Psoas muscle (tissue), 8 donors: Measurements from ENCODE around the gene JAGN1. TPM values are rescaled to one million over a fixed set of nuclear protein-coding genes. Genes with fewer than 3 reads are reported as not detected.
A peak's percentile ranks its signal among the peaks of the same experiment; 100 is the strongest.

Experiments
- ATAC-seq, 4 donors: fragments of 200-7000 bp; cut with Tn5 transposase; one replicate each; pipeline ENCODE4 v1.9.1; 2020; ENCODE audit warnings: moderate library complexity in 3 of 4, mild to moderate bottlenecking in 2 of 4
- DNase-seq, 2 donors: peaks; one replicate each; pipeline ENCODE4 v3.0.0-alpha.2; 2020
- H3K27ac ChIP-seq: fragments of 200-600 bp; one replicate; pipeline ENCODE4 v1.8.0; 2022
- H3K27me3 ChIP-seq, 3 donors: fragments of 200-600 bp in 1 of 3; one replicate each; pipeline versions ENCODE4 v1.6.1 to v1.8.0; 2013 to 2022; ENCODE audit warnings: low read length in 2 of 3, mild to moderate bottlenecking in 2 of 3, moderate library complexity in 1 of 3; ENCODE audit not compliant: insufficient read depth in 3 of 3
- H3K36me3 ChIP-seq, 2 donors: fragments of 200-600 bp in 1 of 2; one replicate each; pipeline versions ENCODE4 v1.6.1 to v1.8.0; 2013 to 2022; ENCODE audit warnings: low read depth in 1 of 2, mild to moderate bottlenecking in 1 of 2, moderate library complexity in 1 of 2; ENCODE audit not compliant: insufficient read depth in 1 of 2
- H3K4me1 ChIP-seq: fragments of 200-600 bp; one replicate; pipeline ENCODE4 v1.8.0; 2022
- H3K4me3 ChIP-seq: fragments of 200-600 bp; one replicate; pipeline ENCODE4 v1.8.0; 2022; ENCODE audit warnings: mild to moderate bottlenecking
- H3K9me3 ChIP-seq: fragments of 200-600 bp; one replicate; pipeline ENCODE4 v1.8.0; 2022
- WGBS, 3 donors: extraction: QIAGEN DNeasy Blood & Tissue Kit; methylation state at CpG; one replicate each; pipeline versions ENCODE4 v1.1.6 to v1.1.7; 2013; 5-methylcytosine and 5-hydroxymethylcytosine counted together
- intact Hi-C, 2 donors: fragments of 100-400 bp; cut with DNase I; formaldehyde crosslinking; loops; one replicate each; pipeline versions ENCODE4 v1.11.0 to v1.14.2; 2022
- polyA plus RNA-seq, 3 donors: library from polyadenylated mRNA; stranded (reverse); fragments of 200-250 nt; gene quantifications; one replicate each; pipeline ENCODE4 v1.2.3, GENCODE V29; 2013
- total RNA-seq, 4 donors: library from RNA; stranded (reverse); fragmentation: NEBNext Ultra II Directional in 2 of 4; extraction: Animal tissue kit (Norgen Biotek cat#: 25700) in 2 of 4; gene quantifications; one replicate each; pipeline versions ENCODE4 v1.2.1 to v1.2.4, GENCODE V29; 2021 to 2023
- TF ChIP-seq, protein P1 (sequence below): fragments of 200-600 bp; IDR thresholded peaks from one replicate; pipeline ENCODE4 v1.8.0; 2022; ENCODE audit warnings: antibody characterized with exemption
- donor health status: healthy with polysubstance abuse.
- donor health status: DM: no; HTN: no; CAD: no; lungs with moderate emphysema.
- donor health status: Bipolar disorder and iron deficiency.
- donor health status: healthy.
- donor health status: DM: yes; HTN: yes; CAD: no.
- donor health status: DM: no; HTN: no; CAD: no.
- donor health status: DM: no; HTN: no; CAD: no.
- donor health status: DM: yes; HTN: yes; CAD: no.

The JAGN1 gene
- total and polyA plus RNA-seq, 7 donors = 18.6 to 98.2 (median 44.4) TPM

GRCh38 chr3:9881441-9881840 lies 9.0 kb upstream of the JAGN1 start:
- Histone ChIP-seq H3K27ac (no peak overlapping the region), H3K4me3 (no peak overlapping the region), H3K4me1 (no peaks in the 10 kb centered on the region), H3K27me3 (no peaks in the 10 kb centered on the region), H3K9me3 (no peaks in the 10 kb centered on the region), H3K36me3 (no peaks in the 10 kb centered on the region)
- ATAC-seq (no peak), DNase-seq (no peak)
- intact Hi-C loops = no loop called here
- 73 to 90% (median 80%) methylated on average over 1 of the region's 1 CpG for WGBS, 3 donors
- TF ChIP-seq, protein P1, sequence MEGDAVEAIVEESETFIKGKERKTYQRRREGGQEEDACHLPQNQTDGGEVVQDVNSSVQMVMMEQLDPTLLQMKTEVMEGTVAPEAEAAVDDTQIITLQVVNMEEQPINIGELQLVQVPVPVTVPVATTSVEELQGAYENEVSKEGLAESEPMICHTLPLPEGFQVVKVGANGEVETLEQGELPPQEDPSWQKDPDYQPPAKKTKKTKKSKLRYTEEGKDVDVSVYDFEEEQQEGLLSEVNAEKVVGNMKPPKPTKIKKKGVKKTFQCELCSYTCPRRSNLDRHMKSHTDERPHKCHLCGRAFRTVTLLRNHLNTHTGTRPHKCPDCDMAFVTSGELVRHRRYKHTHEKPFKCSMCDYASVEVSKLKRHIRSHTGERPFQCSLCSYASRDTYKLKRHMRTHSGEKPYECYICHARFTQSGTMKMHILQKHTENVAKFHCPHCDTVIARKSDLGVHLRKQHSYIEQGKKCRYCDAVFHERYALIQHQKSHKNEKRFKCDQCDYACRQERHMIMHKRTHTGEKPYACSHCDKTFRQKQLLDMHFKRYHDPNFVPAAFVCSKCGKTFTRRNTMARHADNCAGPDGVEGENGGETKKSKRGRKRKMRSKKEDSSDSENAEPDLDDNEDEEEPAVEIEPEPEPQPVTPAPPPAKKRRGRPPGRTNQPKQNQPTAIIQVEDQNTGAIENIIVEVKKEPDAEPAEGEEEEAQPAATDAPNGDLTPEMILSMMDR = no peak

GRCh38 chr3:9883706-9884554 lies 6.5 kb upstream of the JAGN1 start:
- H3K4me1 ChIP-seq = no peaks in the 10 kb centered on the region
- no peaks in the 10 kb centered on the region for H3K27me3 ChIP-seq
- TF ChIP-seq, protein P1 = no peak
- ATAC-seq (no peak), DNase-seq (no peak)
- intact Hi-C loops = no loop called here
- no peak overlapping the region for H3K4me3 ChIP-seq
- H3K27ac ChIP-seq = no peak overlapping the region
- no peaks in the 10 kb centered on the region for H3K9me3 ChIP-seq
- no peaks in the 10 kb centered on the region for H3K36me3 ChIP-seq
- 69 to 75% (median 75%) methylated on average over 7 of the region's 7 CpGs for WGBS, 3 donors

DNA sequence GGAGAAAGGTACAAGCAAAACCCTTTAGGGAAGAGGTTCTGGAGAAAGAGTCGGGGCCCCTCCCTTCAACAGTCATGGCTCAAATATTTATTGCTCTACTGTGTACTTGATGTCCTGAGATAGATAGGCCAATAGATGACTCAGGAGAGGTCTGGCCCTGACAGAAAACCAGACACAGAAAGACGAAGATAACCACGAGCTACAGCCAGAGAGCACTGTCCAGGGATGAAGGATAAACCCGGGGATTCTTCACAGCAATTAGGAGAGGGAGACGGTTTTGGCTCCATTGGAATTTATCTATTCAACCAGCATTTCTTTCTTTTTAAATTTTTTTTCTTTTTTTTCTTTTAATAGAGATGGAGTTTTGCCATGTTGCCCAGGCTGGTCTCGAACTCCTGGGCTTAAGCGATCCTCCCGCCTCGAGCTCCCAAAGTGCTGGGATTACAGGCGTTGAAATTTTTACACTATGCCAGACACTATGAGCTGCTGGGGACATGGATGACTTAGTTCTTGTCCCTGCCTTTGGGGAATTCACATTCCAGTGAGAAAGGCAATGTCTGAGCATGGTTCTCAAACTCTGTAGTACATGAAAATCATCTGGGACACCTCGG lies 5.8 kb upstream of the JAGN1 start:
- DNase-seq = no peak

DNA sequence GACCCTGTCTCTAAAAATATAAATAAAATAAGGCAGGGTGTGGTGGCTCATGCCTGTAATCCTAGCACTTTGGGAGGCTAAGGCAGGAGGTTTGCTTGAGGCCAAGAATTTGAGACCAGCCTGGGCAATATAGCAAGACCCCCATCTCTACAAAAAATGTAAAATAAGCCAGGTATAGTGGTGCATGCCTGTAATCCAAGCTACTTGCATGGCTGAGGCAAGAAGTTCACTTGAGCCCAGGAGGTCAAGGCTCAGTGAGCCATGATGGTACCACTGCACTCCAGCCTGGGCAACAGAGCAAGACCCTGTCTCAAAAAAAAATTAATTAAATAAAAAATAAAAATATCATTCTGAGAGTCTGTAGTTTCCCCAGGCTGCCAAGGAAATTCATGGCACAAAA lies 4.1 kb upstream of the JAGN1 start:
- TF ChIP-seq, protein P1 = no peak
- intact Hi-C loops = no loop called here

More for the DNA sequence above, 5.8 kb upstream of the JAGN1 start:
- no peak overlapping the region for H3K27ac ChIP-seq
- intact Hi-C loops = no loop called here
- no peak overlapping the region for H3K4me3 ChIP-seq
- H3K36me3 ChIP-seq = no peaks in the 10 kb centered on the region
- WGBS, 3 donors = 58 to 69% (median 62%) methylated on average over 11 of the region's 11 CpGs
- ATAC-seq = peak in 3 of 4 donors; percentile 74 to 83 (median 77)
- no peaks in the 10 kb centered on the region for H3K27me3 ChIP-seq
- TF ChIP-seq, protein P1 = no peak
- H3K9me3 ChIP-seq = no peaks in the 10 kb centered on the region
- no peaks in the 10 kb centered on the region for H3K4me1 ChIP-seq

More for the DNA sequence above, 4.1 kb upstream of the JAGN1 start:
- Histone ChIP-seq H3K9me3 (no peaks in the 10 kb centered on the region), H3K36me3 (no peaks in the 10 kb centered on the region), H3K27ac (no peak overlapping the region), H3K4me1 (peaks cover under 1% of the 10 kb centered on the region), H3K27me3 (no peaks in the 10 kb centered on the region), H3K4me3 (no peak overlapping the region)
- DNase-seq (no peak), ATAC-seq (no peak)
